Activated naive CD8-positive, alpha-beta T cell (primary cell): ENCODE results near the gene DHCR7.

ENCODE experiments used
- H3K27ac Mint-ChIP-seq: one replicate; pipeline ENCODE4 v1.8.0; 2021; ENCODE audit warnings: mixed read lengths
- H3K27me3 Mint-ChIP-seq: one replicate; pipeline ENCODE4 v1.8.0; 2021; ENCODE audit warnings: mixed read lengths
- H3K36me3 Mint-ChIP-seq: one replicate; pipeline ENCODE4 v1.8.0; 2021; ENCODE audit warnings: mixed read lengths
- H3K4me1 Mint-ChIP-seq: one replicate; pipeline ENCODE4 v1.8.0; 2021; ENCODE audit warnings: low read depth, mixed read lengths
- H3K4me3 Mint-ChIP-seq: one replicate; pipeline ENCODE4 v1.8.0; 2021; ENCODE audit warnings: mild to moderate bottlenecking, mixed read lengths
- H3K9me3 Mint-ChIP-seq: one replicate; pipeline ENCODE4 v1.8.0; 2021; ENCODE audit warnings: low read depth, mixed read lengths

The DHCR7 gene

DNA sequence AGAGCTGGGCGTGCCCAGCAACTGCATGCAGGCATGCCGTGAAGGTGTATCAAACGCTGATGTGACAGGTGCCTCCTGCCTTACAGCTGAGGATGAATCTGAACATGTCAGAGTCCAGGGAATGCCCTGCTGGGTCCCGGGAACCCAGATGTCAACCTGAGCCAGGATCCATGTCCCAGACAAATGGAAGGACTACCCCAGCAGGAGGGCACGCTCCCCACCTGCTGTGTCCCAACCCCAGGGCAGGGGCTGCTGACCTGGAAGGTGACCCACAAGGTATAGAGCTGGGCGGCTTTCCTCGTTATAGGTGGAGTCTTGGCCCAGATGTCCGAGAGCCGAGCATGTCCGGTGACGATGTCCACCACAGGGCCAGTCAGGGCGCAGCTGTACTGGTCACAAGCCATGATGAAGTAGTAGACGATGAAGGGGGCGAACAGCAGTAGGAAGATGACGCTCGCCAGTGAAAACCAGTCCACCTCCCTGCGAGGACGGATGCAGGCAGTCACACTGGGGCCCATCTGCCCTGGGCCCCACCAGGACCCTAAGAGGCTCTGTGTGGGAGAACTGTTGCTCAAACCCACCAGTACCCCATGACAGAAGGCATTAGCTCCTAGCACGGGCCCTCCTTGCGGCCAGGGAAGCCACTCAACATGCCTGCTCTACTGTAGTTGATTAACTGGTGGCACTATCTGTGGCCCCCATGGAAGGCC is 4.3 kb downstream of the DHCR7 start:
- Mint-ChIP-seq H3K4me3 (no peak overlapping the region), H3K27me3 (no peaks in the 10 kb centered on the region), H3K4me1 (peaks cover 14% of the 10 kb centered on the region), H3K27ac (no peak overlapping the region), H3K36me3 (peaks cover 17% of the 10 kb centered on the region), H3K9me3 (peaks cover 7% of the 10 kb centered on the region)

DNA sequence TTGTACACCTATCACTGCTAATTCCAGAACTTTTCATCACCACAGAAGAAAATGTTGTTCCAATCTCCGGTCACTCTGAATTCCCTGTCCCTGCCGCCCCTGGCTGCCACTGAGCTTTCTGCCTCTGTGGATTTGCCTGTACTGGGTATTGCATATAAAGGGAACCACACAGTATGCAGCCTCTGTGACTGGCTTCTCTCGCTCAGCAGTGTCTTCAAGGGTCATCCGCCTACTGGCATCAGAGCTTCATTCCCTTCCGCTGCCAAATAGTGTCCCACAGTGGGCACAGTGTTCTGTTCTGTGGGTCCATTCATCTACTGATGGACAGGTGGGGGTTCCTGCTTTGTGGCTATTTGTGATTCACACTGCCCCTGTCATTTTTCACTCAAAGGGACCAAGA is 5.3 kb downstream of the DHCR7 start:
- Mint-ChIP-seq H3K4me3 (no peak overlapping the region), H3K36me3 (peaks cover 17% of the 10 kb centered on the region), H3K27ac (no peak overlapping the region), H3K9me3 (peaks cover 7% of the 10 kb centered on the region), H3K4me1 (peaks cover 14% of the 10 kb centered on the region), H3K27me3 (no peaks in the 10 kb centered on the region)

DNA sequence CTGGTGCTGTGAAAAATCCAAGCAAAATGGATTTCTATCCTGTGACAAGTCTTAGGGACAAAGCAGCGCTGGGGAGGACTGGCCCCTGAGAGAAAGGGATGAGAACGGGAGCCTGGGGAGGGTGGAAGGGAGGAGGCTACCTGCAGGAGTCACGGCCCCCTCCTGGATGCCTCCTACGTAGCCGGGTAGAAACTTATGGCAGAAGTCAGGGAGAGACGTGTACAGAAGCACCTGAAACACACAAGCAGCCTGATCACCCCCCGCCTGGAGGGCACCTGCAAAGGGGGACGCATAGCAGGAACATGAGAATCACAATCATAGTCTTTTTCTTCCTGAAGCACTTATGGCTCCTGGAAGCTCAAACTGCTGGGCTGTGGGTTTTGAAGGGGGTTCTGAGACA is 6.1 kb downstream of the DHCR7 start:
- peaks cover 7% of the 10 kb centered on the region for H3K4me1 Mint-ChIP-seq
- no peaks in the 10 kb centered on the region for H3K27me3 Mint-ChIP-seq
- H3K27ac Mint-ChIP-seq = no peak overlapping the region
- H3K9me3 Mint-ChIP-seq = peaks cover 7% of the 10 kb centered on the region
- H3K36me3 Mint-ChIP-seq = peaks cover 17% of the 10 kb centered on the region
- no peak overlapping the region for H3K4me3 Mint-ChIP-seq

DNA sequence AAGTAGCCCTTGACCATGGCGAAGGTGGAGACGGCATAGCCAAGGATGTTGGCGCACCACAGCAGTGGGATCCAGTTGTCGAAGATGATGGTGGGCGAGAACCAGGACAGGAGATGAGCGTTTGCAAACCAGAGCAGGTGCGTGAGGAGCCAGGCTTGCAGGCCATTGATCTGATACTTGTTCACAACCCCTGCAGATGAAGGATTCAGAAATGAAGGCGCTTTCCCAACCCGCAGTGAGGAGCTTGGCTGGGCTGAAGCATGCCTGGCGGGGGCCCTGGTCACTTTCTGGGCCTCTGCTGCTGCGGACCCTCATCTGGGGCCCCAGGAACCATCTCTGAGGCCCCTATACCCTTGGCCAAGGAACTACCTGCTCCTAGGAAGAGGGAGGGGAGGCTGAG is 6.9 kb downstream of the DHCR7 start:
- Mint-ChIP-seq H3K27ac (no peak overlapping the region), H3K4me3 (no peak overlapping the region)

GRCh38 chr11:71440021-71440755 is 8.0 kb downstream of the DHCR7 start:
- no peaks in the 10 kb centered on the region for H3K4me1 Mint-ChIP-seq
- no peaks in the 10 kb centered on the region for H3K9me3 Mint-ChIP-seq
- H3K4me3 Mint-ChIP-seq = no peak overlapping the region
- H3K27ac Mint-ChIP-seq = no peak overlapping the region
- H3K36me3 Mint-ChIP-seq = peaks cover 4% of the 10 kb centered on the region
- no peaks in the 10 kb centered on the region for H3K27me3 Mint-ChIP-seq

More for the DNA sequence above, 6.9 kb downstream of the DHCR7 start:
- Mint-ChIP-seq H3K36me3 (peaks cover 12% of the 10 kb centered on the region), H3K27me3 (no peaks in the 10 kb centered on the region), H3K9me3 (peaks cover 6% of the 10 kb centered on the region), H3K4me1 (peaks cover 2% of the 10 kb centered on the region)

GRCh38 chr11:71438650-71439049 is 9.5 kb downstream of the DHCR7 start:
- Mint-ChIP-seq H3K27me3 (no peaks in the 10 kb centered on the region), H3K4me1 (no peaks in the 10 kb centered on the region), H3K27ac (no peak overlapping the region), H3K4me3 (no peak overlapping the region), H3K36me3 (no peaks in the 10 kb centered on the region), H3K9me3 (no peaks in the 10 kb centered on the region)

GRCh38 chr11:71437879-71438278 is 10.3 kb downstream of the DHCR7 start:
- Mint-ChIP-seq H3K9me3 (no peaks in the 10 kb centered on the region), H3K27ac (no peak overlapping the region), H3K36me3 (no peaks in the 10 kb centered on the region)

GRCh38 chr11:71437399-71437798 is 10.8 kb downstream of the DHCR7 start:
- H3K9me3 Mint-ChIP-seq = no peaks in the 10 kb centered on the region
- H3K4me3 Mint-ChIP-seq = no peak overlapping the region
- no peaks in the 10 kb centered on the region for H3K36me3 Mint-ChIP-seq
- no peak overlapping the region for H3K27ac Mint-ChIP-seq
- no peaks in the 10 kb centered on the region for H3K27me3 Mint-ChIP-seq
- H3K4me1 Mint-ChIP-seq = no peaks in the 10 kb centered on the region

More at GRCh38 chr11:71437879-71438278, 10.3 kb downstream of the DHCR7 start:
- no peak overlapping the region for H3K4me3 Mint-ChIP-seq
- H3K27me3 Mint-ChIP-seq = no peaks in the 10 kb centered on the region
- no peaks in the 10 kb centered on the region for H3K4me1 Mint-ChIP-seq

- Mint-ChIP-seq H3K4me3 (no peak overlapping the region), H3K27me3 (no peaks in the 10 kb centered on the region), H3K9me3 (no peaks in the 10 kb centered on the region), H3K36me3 (no peaks in the 10 kb centered on the region), H3K27ac (no peak overlapping the region), H3K4me1 (no peaks in the 10 kb centered on the region)
These were observed 11.3 kb downstream of the DHCR7 start for GRCh38 chr11:71436861-71437260.

- no peak overlapping the region for H3K27ac Mint-ChIP-seq
- H3K27me3 Mint-ChIP-seq = no peaks in the 10 kb centered on the region
- H3K4me1 Mint-ChIP-seq = no peaks in the 10 kb centered on the region
- no peaks in the 10 kb centered on the region for H3K9me3 Mint-ChIP-seq
- no peak overlapping the region for H3K4me3 Mint-ChIP-seq
- H3K36me3 Mint-ChIP-seq = no peaks in the 10 kb centered on the region
These were observed 12.8 kb downstream of the DHCR7 start for GRCh38 chr11:71435278-71435951.

- no peak overlapping the region for H3K4me3 Mint-ChIP-seq
- no peaks in the 10 kb centered on the region for H3K36me3 Mint-ChIP-seq
- H3K9me3 Mint-ChIP-seq = no peaks in the 10 kb centered on the region
- no peaks in the 10 kb centered on the region for H3K27me3 Mint-ChIP-seq
- H3K27ac Mint-ChIP-seq = no peak overlapping the region
- no peaks in the 10 kb centered on the region for H3K4me1 Mint-ChIP-seq
These were observed 13.5 kb downstream of the DHCR7 start for GRCh38 chr11:71434576-71435130.

DNA sequence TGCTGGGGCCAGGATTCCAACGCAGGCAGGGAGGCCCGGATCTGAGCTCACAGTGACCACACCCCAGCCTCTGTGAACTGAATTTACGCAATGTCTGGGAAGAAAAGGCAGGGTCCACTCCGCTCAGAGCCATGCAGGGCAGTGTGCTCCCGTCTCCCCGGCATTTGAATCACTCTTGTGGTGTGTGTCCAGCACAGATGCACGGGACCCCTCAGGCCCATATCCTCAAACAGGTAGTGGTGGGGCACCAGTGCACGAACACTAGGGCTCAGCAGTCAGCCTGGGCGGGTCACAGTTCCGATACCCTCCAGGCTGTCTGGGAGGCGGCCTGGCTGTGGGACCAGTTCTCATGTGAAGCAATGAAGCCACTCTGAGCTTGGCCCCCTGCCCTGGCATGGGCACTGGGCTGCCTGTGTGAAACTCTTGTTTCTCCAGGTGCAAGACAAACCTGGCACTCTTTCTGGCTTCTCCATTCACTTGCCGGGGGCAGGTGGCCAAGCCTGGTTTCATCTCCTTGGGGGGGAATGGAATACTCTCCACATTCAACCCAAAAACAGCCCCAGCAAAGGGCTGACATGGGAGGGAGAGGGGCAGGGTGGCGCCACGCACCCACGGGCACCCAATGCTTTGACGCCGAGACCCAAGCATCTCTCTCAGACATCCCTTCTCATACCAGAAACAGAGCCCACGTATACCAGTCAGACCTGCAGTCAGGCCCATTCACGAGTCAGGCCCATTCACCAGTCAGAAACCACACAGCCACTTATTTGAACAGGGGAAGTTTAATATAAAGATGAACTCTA is 14.3 kb downstream of the DHCR7 start:
- Mint-ChIP-seq H3K4me1 (no peaks in the 10 kb centered on the region), H3K27me3 (no peaks in the 10 kb centered on the region), H3K4me3 (no peak overlapping the region), H3K27ac (no peak overlapping the region), H3K36me3 (no peaks in the 10 kb centered on the region), H3K9me3 (no peaks in the 10 kb centered on the region)

DNA sequence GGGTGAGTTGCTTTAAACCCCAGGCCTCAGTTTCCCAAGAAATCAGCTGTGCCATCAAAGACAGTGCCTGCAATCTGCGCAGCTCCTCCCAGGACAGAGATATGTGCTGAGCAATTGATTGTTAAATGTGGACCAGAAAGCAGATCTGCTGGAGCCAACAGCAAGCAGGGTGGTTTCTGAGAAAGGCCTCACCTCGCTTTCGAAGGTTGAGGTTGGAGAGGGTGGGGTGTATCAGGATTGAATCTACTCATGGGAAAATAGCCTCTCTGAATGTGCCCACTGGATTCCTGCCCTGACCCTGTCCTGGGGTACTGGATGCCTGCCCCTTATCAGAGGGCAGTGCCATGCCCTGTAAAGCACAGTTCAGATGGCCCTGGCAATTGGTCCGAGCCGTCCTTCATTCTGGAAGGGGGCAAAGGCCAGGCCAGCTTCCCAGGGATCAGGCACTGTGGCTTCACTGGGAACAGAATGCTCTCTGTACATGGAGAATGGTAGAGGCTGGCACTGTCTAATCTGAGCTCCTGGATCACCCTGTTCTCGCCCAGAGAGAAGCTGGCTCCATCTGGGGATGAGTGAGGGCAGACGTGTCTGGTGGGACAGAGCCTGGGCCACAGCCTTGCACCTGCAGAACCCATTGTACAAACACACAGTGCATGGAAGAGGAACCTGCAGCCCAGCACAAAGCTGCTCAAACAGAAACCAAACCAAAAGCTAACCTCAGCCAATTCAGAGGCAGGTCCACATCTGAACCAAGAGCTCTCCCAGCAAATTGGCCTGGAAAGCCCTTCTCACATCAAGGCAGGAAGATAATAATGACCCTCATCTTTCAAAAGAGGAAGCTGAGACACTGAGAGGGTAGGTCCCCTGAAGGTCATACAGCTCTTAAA is 15.2 kb downstream of the DHCR7 start:
- H3K4me1 Mint-ChIP-seq = no peaks in the 10 kb centered on the region
- peaks cover 2% of the 10 kb centered on the region for H3K9me3 Mint-ChIP-seq
- H3K27me3 Mint-ChIP-seq = no peaks in the 10 kb centered on the region
- no peak overlapping the region for H3K4me3 Mint-ChIP-seq
- H3K27ac Mint-ChIP-seq = no peak overlapping the region
- H3K36me3 Mint-ChIP-seq = no peaks in the 10 kb centered on the region

GRCh38 chr11:71431271-71431670 is 16.9 kb downstream of the DHCR7 start:
- Mint-ChIP-seq H3K4me3 (no peak overlapping the region), H3K36me3 (no peaks in the 10 kb centered on the region), H3K27me3 (no peaks in the 10 kb centered on the region), H3K4me1 (peaks cover 5% of the 10 kb centered on the region), H3K27ac (no peak overlapping the region), H3K9me3 (peaks cover 4% of the 10 kb centered on the region)
